Gastrocnemius medialis (tissue), 4 donors: ENCODE measurements around the gene SCP2. TPM values are rescaled to one million over a fixed set of nuclear protein-coding genes. Genes with fewer than 3 reads are reported as not detected.
"Not testable (repeated sequence)": the region's sequence is repeated elsewhere in the genome, so short reads cannot be mapped to it uniquely, and the experiment has no call there.

Experiments used
- ATAC-seq, 2 donors: fragments of 150-250 bp; one replicate each; pipeline ENCODE4 v1.9.1; 2016
- DNase-seq, 2 donors: peaks; one replicate each; pipeline ENCODE4 v3.0.0-alpha.2; 2019
- H3K27ac ChIP-seq, 4 donors: fragments of 200-600 bp; sonication (generic); 1 replicate in 1 of 4; 2 replicates in 3 of 4; pipeline ENCODE4 v1.5.1; 2016 to 2018; ENCODE audit warnings: mild to moderate bottlenecking in 2 of 4, moderate library complexity in 1 of 4
- H3K27me3 ChIP-seq, 3 donors: fragments of 200-600 bp; sonication (generic) in 2 of 3; 1 replicate in 1 of 3; 2 replicates in 2 of 3; pipeline versions ENCODE4 v1.5.1 to v1.6.0; 2016 to 2019; ENCODE audit warnings: mild to moderate bottlenecking in 1 of 3, moderate library complexity in 1 of 3
- H3K36me3 ChIP-seq, 2 donors: fragments of 200-600 bp; sonication (generic) in 1 of 2; one replicate each; pipeline ENCODE4 v1.5.1; 2017 to 2018
- H3K4me1 ChIP-seq, 2 donors: fragments of 200-600 bp; sonication (generic) in 1 of 2; one replicate each; pipeline ENCODE4 v1.5.1; 2016 to 2017; ENCODE audit warnings: mild to moderate bottlenecking in 2 of 2
- H3K4me3 ChIP-seq, 4 donors: fragments of 200-600 bp; sonication (generic) in 3 of 4; 1 replicate in 1 of 4; 2 replicates in 3 of 4; pipeline ENCODE4 v1.5.1; 2016 to 2019; ENCODE audit warnings: mild to moderate bottlenecking in 2 of 4
- H3K9me3 ChIP-seq, 3 donors: fragments of 200-600 bp; sonication (generic) in 2 of 3; 1 replicate in 1 of 3; 2 replicates in 2 of 3; pipeline ENCODE4 v1.5.1; 2016 to 2019
- POLR2A ChIP-seq, 2 donors: fragments of 450-650 bp; IDR thresholded peaks; one replicate each; pipeline ENCODE4 v1.6.1; 2017; ENCODE audit warnings: antibody characterized with exemption in 2 of 2, mild to moderate bottlenecking in 2 of 2, moderate library complexity in 2 of 2
- in situ Hi-C, 4 donors: fragments of 200-750 bp; cut with MboI; loops; one replicate each; pipeline versions ENCODE4 v1.15.0 to v1.8.0; 2017; ENCODE audit warnings: low sequenced_read_pairs in 4 of 4
- intact Hi-C: fragments of 100-400 bp; cut with DNase I; formaldehyde crosslinking; loops from one replicate; pipeline ENCODE4 v1.15.1; 2023; ENCODE audit warnings: low total_unique reads
- total RNA-seq, 4 donors: library from RNA; depleted of rRNA; stranded (reverse); fragments of >200 nt; gene quantifications; one replicate each; pipeline versions ENCODE4 v1.1.0 to v1.2.3, GENCODE V29; 2016
- TF ChIP-seq, protein P1 (sequence below), 5 experiments: fragments of 450-650 bp in 3 of 5; fragments of 200-600 bp in 2 of 5; sonication (generic) in 2 of 5; IDR thresholded peaks in 4 of 5; conservative IDR thresholded peaks in 1 of 5; 1 replicate in 4 of 5; 2 replicates in 1 of 5; pipeline ENCODE4 v1.5.1; 2016 to 2019; ENCODE audit warnings: antibody characterized with exemption in 5 of 5, mild to moderate bottlenecking in 3 of 5, moderate library complexity in 3 of 5

Gene SCP2
- total RNA-seq, 4 donors from 2014 or later = 44.6 to 75.4 (median 61.1) TPM

DNA sequence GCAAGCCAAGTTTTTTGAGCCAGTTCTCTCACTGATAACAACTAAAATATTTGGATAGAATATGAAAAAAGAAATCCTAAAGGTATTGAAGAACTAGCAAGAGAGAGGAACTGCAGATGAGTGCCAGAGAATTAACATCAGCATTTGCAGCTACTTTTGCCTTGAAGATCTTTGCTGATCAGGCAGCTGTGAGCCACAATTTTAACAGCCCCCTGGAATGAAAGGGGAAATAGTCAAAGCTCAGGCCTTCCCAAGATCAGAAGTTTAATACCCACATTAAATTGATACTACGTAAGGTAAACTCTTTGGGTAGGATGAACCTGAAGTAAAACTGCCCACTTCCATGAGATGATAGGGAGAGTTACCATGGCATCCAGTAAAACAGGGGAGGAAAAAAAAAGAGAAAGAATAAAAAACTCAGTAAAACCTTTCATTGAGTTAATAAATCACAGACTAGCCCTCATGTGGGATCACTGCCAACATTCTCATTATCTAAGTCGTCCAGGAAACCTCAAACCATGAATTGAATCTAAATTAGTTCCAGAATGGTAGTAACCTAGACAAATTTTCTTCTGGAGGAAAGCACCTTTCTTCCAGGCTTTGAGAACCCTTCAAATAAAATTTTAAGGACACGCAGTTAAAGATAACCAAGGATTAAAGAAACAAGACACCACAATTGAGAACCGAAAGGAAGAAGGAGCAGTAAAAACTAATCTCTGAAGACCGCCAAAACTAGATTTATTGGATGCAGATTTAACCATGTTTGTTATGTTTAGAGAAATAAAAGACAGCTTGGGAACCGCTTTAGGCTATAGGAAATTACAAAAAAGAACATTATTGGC lies 28.3 kb downstream of the SCP2 start:
- H3K36me3 ChIP-seq = peaks cover 0 to 13% of the 10 kb centered on the region in 2 donors

DNA sequence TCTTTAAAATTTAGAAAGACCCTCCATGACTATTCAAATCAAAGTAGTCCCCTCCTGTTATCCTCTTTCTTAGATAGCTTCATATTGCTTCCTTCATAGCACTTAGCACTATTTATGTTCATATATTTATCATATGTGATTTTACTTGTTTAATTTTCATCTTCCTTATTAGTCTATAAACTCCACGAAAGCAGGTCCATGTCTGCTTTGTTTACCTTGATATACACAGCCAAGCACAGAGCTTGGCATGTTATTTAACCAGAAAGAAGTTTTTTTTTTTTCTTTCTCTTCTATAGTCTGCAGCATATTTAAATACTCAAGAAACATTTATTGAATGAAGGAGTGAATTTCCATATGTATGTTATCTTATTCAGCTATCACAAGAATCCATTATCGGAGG lies 36.0 kb downstream of the SCP2 start:
- H3K27ac ChIP-seq = no peak overlapping the region
- in situ Hi-C loops = no loop called here
- no peak for DNase-seq
- H3K9me3 ChIP-seq = no peaks in the 10 kb centered on the region
- H3K4me3 ChIP-seq = no peak overlapping the region
- no peak for ATAC-seq
- TF ChIP-seq, protein P1, sequence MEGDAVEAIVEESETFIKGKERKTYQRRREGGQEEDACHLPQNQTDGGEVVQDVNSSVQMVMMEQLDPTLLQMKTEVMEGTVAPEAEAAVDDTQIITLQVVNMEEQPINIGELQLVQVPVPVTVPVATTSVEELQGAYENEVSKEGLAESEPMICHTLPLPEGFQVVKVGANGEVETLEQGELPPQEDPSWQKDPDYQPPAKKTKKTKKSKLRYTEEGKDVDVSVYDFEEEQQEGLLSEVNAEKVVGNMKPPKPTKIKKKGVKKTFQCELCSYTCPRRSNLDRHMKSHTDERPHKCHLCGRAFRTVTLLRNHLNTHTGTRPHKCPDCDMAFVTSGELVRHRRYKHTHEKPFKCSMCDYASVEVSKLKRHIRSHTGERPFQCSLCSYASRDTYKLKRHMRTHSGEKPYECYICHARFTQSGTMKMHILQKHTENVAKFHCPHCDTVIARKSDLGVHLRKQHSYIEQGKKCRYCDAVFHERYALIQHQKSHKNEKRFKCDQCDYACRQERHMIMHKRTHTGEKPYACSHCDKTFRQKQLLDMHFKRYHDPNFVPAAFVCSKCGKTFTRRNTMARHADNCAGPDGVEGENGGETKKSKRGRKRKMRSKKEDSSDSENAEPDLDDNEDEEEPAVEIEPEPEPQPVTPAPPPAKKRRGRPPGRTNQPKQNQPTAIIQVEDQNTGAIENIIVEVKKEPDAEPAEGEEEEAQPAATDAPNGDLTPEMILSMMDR (IDR thresholded peaks at IDR 0.05 in 4 of 5, conservative IDR thresholded peaks at IDR 0.05 in 1 of 5) = no peak
- TF ChIP-seq POLR2A (IDR thresholded peaks at IDR 0.05) = no peak
- peaks cover 0 to 19% of the 10 kb centered on the region in 2 donors for H3K36me3 ChIP-seq
- intact Hi-C loops = no loop called here
- no peaks in the 10 kb centered on the region for H3K27me3 ChIP-seq
- H3K4me1 ChIP-seq = no peaks in the 10 kb centered on the region

More for the DNA sequence above, 28.3 kb downstream of the SCP2 start:
- in situ Hi-C loops (no loop called here), intact Hi-C loops (no loop called here)
- Histone ChIP-seq H3K4me1 (no peaks in the 10 kb centered on the region), H3K27me3 (no peaks in the 10 kb centered on the region), H3K27ac (no peak overlapping the region), H3K9me3 (no peaks in the 10 kb centered on the region), H3K4me3 (no peak overlapping the region)
- ATAC-seq = no peak
- no peak for DNase-seq
- no peak for TF ChIP-seq POLR2A (IDR thresholded peaks at IDR 0.05)
- TF ChIP-seq, protein P1 (IDR thresholded peaks at IDR 0.05 in 4 of 5, conservative IDR thresholded peaks at IDR 0.05 in 1 of 5) = no peak

DNA sequence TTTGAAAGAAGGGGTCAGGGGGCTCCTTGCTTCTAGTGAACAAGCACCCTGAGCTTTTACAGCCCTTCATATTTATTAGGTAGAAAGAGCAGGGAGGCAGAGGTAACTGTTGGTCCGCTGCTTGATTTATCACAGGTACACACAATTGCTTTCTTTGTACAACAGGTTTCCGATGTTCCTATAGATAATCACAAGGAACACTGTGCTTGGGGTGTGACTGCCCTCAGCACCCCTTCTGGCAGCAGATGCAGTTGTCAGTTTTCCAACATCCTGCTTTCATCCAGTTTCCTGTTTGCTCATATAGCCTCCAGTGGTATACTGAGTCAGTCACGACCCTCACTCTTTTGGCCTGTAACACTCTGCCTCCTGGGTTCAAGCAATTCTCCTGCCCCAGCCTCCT lies 40.6 kb downstream of the SCP2 start:
- in situ Hi-C loops (no loop called here), intact Hi-C loops (no loop called here)
- TF ChIP-seq, protein P1 (IDR thresholded peaks at IDR 0.05 in 4 of 5, conservative IDR thresholded peaks at IDR 0.05 in 1 of 5) = no peak
- TF ChIP-seq POLR2A (IDR thresholded peaks at IDR 0.05) = no peak
- Histone ChIP-seq H3K9me3 (no peaks in the 10 kb centered on the region), H3K4me1 (no peaks in the 10 kb centered on the region), H3K4me3 (no peak overlapping the region), H3K27me3 (no peaks in the 10 kb centered on the region), H3K27ac (no peak overlapping the region), H3K36me3 (peaks cover 0 to 6% of the 10 kb centered on the region in 2 donors)
- DNase-seq (no peak), ATAC-seq (no peak)

DNA sequence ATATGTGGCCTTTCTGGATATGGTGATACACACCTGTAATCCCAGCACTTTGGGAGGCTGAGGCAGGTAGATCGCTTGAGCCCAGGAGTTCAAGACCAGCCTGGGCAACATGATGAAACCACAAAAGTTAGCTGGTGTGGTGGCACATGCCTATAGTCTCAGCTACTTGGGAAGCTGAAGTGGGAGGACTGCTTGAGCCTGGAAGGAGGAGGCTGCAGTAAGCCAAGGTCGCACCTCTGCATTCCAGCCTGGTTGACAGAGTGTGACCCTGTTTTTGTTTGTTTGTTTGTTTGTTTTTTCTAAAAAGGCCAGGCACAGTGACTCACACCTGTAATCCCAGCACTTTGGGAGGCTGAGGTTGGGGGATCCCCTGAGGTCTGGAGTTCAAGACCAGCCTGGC lies 42.2 kb downstream of the SCP2 start:
- H3K4me1 ChIP-seq, H3K36me3 ChIP-seq, H3K27ac ChIP-seq, DNase-seq, in situ Hi-C loops, intact Hi-C loops, ATAC-seq, H3K4me3 ChIP-seq, H3K9me3 ChIP-seq, H3K27me3 ChIP-seq: not testable (repeated sequence)

DNA sequence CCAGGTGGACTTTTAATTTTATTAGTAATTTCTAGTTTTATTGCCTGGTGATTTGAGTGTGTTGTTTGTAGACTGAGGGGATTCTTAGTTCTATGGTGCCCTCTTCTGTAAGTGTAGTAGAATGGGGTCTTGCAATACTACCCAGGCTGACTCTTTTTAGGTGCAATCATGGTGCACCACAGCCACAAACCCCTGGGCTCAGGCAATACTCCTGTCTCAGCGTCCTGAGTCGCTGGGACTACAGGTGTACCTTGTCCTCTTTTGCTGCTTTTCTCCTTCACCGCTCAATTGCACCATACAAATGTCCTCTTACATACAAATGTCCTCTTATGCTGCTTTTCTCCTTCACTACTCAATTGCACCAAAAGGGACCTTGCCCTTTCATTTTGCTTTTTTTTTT lies 43.1 kb downstream of the SCP2 start:
- Histone ChIP-seq H3K4me1 (no peaks in the 10 kb centered on the region), H3K36me3 (peaks cover 2% of the 10 kb centered on the region in 2 donors), H3K9me3 (no peaks in the 10 kb centered on the region), H3K27ac (no peak overlapping the region), H3K27me3 (no peaks in the 10 kb centered on the region), H3K4me3 (no peak overlapping the region)
- intact Hi-C loops = no loop called here
- TF ChIP-seq, protein P1 (IDR thresholded peaks at IDR 0.05 in 4 of 5, conservative IDR thresholded peaks at IDR 0.05 in 1 of 5) = peak in 1 of 5 experiments; percentile 29
- no peak for TF ChIP-seq POLR2A (IDR thresholded peaks at IDR 0.05)
- no peak for ATAC-seq
- in situ Hi-C loops = no loop called here
- no peak for DNase-seq
